Rectal smooth muscle tissue (tissue), 1 donor: ENCODE data around the gene IRF2.
A peak's percentile ranks its signal among the peaks of the same experiment; 100 is the strongest.
"Not testable (repeated sequence)": the region's sequence is repeated elsewhere in the genome, so short reads cannot be mapped to it uniquely, and the experiment has no call there.

Source experiments
- H3K27ac ChIP-seq: one replicate; pipeline ENCODE4 v1.7.0; 2013; ENCODE audit warnings: low read depth, low read length, inconsistent platforms
- H3K27me3 ChIP-seq: one replicate; pipeline ENCODE4 v1.7.0; 2013; ENCODE audit warnings: low read length; ENCODE audit not compliant: control insufficient read depth, insufficient read depth
- H3K36me3 ChIP-seq: one replicate; pipeline ENCODE4 v1.7.0; 2013; ENCODE audit warnings: low read length; ENCODE audit not compliant: control insufficient read depth, insufficient read depth
- H3K4me1 ChIP-seq: one replicate; pipeline ENCODE4 v1.7.0; 2013; ENCODE audit warnings: low read length; ENCODE audit not compliant: control insufficient read depth, insufficient read depth
- H3K4me3 ChIP-seq: one replicate; pipeline ENCODE4 v1.7.0; 2013; ENCODE audit warnings: low read length
- H3K9ac ChIP-seq: one replicate; pipeline ENCODE4 v1.7.0; 2013; ENCODE audit warnings: low read length

The IRF2 gene

DNA sequence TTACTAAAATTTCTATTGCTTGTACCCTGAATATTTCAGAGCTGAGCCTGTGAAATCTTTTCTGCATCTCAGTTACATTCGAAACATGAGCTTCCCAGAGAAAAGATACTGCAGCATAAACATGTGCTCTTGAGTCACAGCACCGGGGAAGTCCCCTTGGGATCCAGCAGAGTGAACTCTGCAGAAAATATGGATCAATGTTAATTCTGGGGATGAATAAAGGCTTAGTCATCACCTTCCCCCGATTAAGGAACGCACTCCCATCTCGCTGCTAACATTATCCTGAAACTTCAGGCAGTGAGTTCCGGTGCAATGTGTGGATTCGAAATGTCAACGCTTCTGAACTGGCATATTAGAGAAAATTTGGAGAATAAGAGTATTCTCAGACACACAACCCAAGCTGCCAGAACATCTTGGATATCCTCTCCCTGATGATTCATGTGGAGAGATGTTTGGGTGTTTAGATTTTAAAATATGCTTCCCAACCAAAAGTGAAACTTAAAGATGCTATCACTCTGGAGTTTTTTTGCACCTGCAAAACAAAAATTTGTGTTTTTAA lies 90.8 kb downstream of the IRF2 start:
- Histone ChIP-seq H3K9ac (no peak overlapping the region), H3K4me3 (peak overlapping the region; percentile 32), H3K36me3 (no peaks in the 10 kb centered on the region), H3K27ac (peak overlapping the region; percentile 18), H3K4me1 (peaks cover 12% of the 10 kb centered on the region), H3K27me3 (no peaks in the 10 kb centered on the region)

- Histone ChIP-seq H3K4me1 (peaks cover 12% of the 10 kb centered on the region), H3K27ac (no peak overlapping the region), H3K36me3 (no peaks in the 10 kb centered on the region), H3K4me3 (peak overlapping the region; percentile 12), H3K27me3 (no peaks in the 10 kb centered on the region), H3K9ac (no peak overlapping the region)
These were observed 92.0 kb downstream of the IRF2 start for GRCh38 chr4:184382189-184382846.

DNA sequence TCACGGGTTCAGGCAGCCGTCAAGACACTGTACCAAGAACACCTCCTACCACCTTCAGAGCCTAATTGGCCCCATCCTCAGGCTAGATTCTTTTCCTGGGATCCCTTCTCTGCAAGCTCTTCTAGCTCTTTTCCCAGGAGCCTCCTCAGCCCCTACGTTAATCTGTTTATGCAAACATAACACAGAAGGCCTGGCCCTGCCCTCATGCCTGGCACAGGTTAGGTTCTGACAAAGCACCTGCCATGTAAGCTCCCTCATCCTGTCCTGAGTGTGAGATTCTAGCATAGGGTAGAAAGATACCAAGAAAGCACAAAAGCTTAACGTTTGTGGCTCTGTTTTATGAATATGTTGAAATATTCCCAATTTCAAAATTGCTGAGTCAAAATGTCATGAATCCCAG lies 93.6 kb downstream of the IRF2 start:
- Histone ChIP-seq H3K27ac (no peak overlapping the region), H3K36me3 (no peaks in the 10 kb centered on the region), H3K27me3 (no peaks in the 10 kb centered on the region), H3K9ac (no peak overlapping the region), H3K4me3 (no peak overlapping the region), H3K4me1 (peaks cover 12% of the 10 kb centered on the region)

GRCh38 chr4:184380214-184380613 lies 94.1 kb downstream of the IRF2 start:
- not testable (repeated sequence) for H3K27me3 ChIP-seq, H3K9ac ChIP-seq, H3K27ac ChIP-seq, H3K4me3 ChIP-seq, H3K36me3 ChIP-seq
- H3K4me1 ChIP-seq = peaks cover 11% of the 10 kb centered on the region

GRCh38 chr4:184376923-184377322 lies 97.4 kb downstream of the IRF2 start:
- no peak overlapping the region for H3K4me3 ChIP-seq
- no peak overlapping the region for H3K27ac ChIP-seq
- H3K9ac ChIP-seq = no peak overlapping the region
- no peaks in the 10 kb centered on the region for H3K4me1 ChIP-seq
- no peaks in the 10 kb centered on the region for H3K36me3 ChIP-seq
- H3K27me3 ChIP-seq = no peaks in the 10 kb centered on the region

DNA sequence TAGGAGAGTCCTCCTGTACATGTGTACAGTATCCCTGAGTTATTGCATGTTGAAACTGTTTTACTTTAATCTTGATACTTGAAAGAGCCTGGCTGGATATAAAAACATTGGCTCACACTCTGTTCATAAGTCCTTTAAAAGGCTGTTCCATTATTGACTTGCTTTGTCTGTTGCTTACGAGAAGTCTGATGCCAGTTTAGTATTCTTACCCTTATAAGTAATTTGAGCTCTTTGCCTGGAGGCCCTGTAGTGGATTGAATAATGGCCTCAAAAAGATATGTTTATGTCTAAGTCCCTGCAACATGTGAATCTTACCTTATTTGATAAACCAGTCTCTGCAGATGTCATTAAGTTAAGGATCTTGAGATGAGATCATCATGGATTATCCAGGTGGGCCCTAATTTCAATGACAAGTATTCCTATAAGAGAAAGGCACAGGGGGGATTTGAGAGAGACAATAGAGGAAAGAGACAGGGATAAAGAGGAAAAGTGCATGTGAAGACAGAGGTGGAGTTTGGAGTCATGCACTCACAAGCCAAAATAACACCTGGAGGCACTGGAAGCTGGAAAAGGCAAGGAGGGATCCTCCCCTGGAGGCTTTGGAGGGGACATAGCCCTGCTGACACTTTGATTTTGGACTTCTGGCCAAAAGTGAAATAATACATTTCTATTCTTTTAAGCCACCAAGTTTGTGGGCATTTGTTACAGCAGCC lies 98.1 kb downstream of the IRF2 start:
- Histone ChIP-seq H3K27me3 (no peaks in the 10 kb centered on the region), H3K4me3 (no peak overlapping the region), H3K4me1 (no peaks in the 10 kb centered on the region), H3K9ac (no peak overlapping the region), H3K27ac (no peak overlapping the region), H3K36me3 (no peaks in the 10 kb centered on the region)

GRCh38 chr4:184375623-184376022 lies 98.7 kb downstream of the IRF2 start:
- H3K36me3 ChIP-seq, H3K4me1 ChIP-seq, H3K27ac ChIP-seq, H3K4me3 ChIP-seq, H3K9ac ChIP-seq, H3K27me3 ChIP-seq: not testable (repeated sequence)

- H3K9ac ChIP-seq = no peak overlapping the region
- H3K4me3 ChIP-seq = no peak overlapping the region
- no peak overlapping the region for H3K27ac ChIP-seq
- no peaks in the 10 kb centered on the region for H3K4me1 ChIP-seq
- H3K36me3 ChIP-seq = no peaks in the 10 kb centered on the region
- no peaks in the 10 kb centered on the region for H3K27me3 ChIP-seq
These were observed 99.3 kb downstream of the IRF2 start for GRCh38 chr4:184375027-184375426.

- Histone ChIP-seq H3K27ac (no peak overlapping the region), H3K36me3 (no peaks in the 10 kb centered on the region), H3K4me1 (no peaks in the 10 kb centered on the region), H3K9ac (no peak overlapping the region), H3K27me3 (no peaks in the 10 kb centered on the region), H3K4me3 (no peak overlapping the region)
These were observed 100.4 kb downstream of the IRF2 start for GRCh38 chr4:184373886-184374405.

GRCh38 chr4:184371390-184371787 lies 103.0 kb downstream of the IRF2 start:
- H3K9ac ChIP-seq = no peak overlapping the region
- H3K36me3 ChIP-seq = no peaks in the 10 kb centered on the region
- H3K4me1 ChIP-seq = no peaks in the 10 kb centered on the region
- no peaks in the 10 kb centered on the region for H3K27me3 ChIP-seq
- H3K27ac ChIP-seq = no peak overlapping the region
- H3K4me3 ChIP-seq = no peak overlapping the region

DNA sequence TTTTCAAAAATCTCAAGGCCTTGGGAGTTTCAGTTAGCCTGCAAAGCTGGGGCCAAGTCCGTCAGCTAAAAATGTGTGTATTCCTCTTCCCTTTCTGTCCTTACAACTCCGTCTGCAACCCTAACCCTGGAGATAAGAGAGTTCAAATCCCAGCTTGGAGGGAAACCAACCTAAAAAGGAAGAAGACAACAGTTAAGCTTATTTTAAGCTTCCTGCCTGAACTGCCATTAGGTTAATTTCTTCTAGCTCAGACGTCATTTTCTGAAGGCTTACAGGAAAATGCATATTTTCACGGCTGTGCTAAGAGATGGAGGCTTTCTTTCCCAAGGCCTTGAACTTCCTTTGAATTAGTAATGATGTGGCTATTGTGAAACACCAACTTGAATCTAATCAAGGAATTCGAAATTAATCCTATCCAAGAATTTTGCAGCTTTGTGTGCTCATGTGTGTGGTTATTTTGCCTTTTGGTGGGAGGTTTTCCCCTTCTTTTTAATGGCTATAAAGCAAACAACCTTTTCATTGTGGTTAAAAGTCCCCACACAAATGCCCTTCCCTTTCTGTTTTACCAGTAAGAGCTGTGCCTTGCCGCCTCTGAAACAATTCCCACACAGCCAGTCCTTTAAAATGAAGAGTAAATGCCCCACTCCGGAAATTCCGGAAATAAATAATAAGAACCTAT lies 103.5 kb downstream of the IRF2 start:
- Histone ChIP-seq H3K36me3 (no peaks in the 10 kb centered on the region), H3K27me3 (no peaks in the 10 kb centered on the region), H3K9ac (no peak overlapping the region), H3K4me1 (no peaks in the 10 kb centered on the region), H3K27ac (no peak overlapping the region), H3K4me3 (no peak overlapping the region)

GRCh38 chr4:184369871-184370270 lies 104.5 kb downstream of the IRF2 start:
- H3K27me3 ChIP-seq = no peaks in the 10 kb centered on the region
- no peak overlapping the region for H3K27ac ChIP-seq
- H3K36me3 ChIP-seq = no peaks in the 10 kb centered on the region
- no peak overlapping the region for H3K4me3 ChIP-seq
- H3K9ac ChIP-seq = no peak overlapping the region
- H3K4me1 ChIP-seq = no peaks in the 10 kb centered on the region
